ENCODE results near the gene PSMD3. TPM values are rescaled to one million over a fixed set of nuclear protein-coding genes. Genes with fewer than 3 reads are reported as not detected.

The PSMD3 gene
- total and polyA plus RNA-seq, 9 of the 15 experiments (the other 6 are each of a cell fraction or from before 2014, with no cell fraction given), result 2.0 to 251 (median 135) TPM

- Histone ChIP-seq H3K9ac (ENCODE audit: insufficient read depth in 1 of 2, low read depth in 2 of 2, low read length in 2 of 2) (no peak overlapping the region), H3K9me3 (replicated peaks; ENCODE audit: control insufficient read depth, insufficient read depth, low read depth, low read length) (no peaks in the 10 kb centered on the region), H2AFZ (ENCODE audit: low read depth, low read length) (no peak overlapping the region), H3K36me3 (ENCODE audit: control insufficient read depth, insufficient read depth, low read length) (peaks cover 63% of the 10 kb centered on the region), H3K79me2 (ENCODE audit: control insufficient read depth, insufficient read depth, low read length) (no peaks in the 10 kb centered on the region), H4K20me1 (replicated peaks; ENCODE audit: control insufficient read depth, insufficient read depth, low read length) (no peaks in the 10 kb centered on the region), H3K9me1 (ENCODE audit: control insufficient read depth, insufficient read depth, low read length) (no peaks in the 10 kb centered on the region), H3K4me1 (replicated peaks in 1 of 2; ENCODE audit: control insufficient read depth in 2 of 2, insufficient read depth in 2 of 2, low read length in 2 of 2) (peaks cover 0 to 46% of the 10 kb centered on the region in 2 experiments; a peak in 3 of 5 replicates), H3K27me3 (ENCODE audit: control insufficient read depth in 2 of 2, insufficient read depth in 2 of 2, low read length in 2 of 2) (no peaks in the 10 kb centered on the region), H3K27ac (ENCODE audit: extremely low read depth, low read depth, low read length) (no peak overlapping the region), H3K4me2 (ENCODE audit: insufficient read depth, low read length) (no peak overlapping the region), H3K4me3 (no peak overlapping the region)
- FAIRE-seq (no peak), DNase-seq (ENCODE audit: extremely low read depth in 1 of 4, low spot score in 3 of 4) (no peak), ATAC-seq (no peak)
- BruUV-seq (replicated peaks), result no TSS peak
- intact Hi-C loops (cut with micrococcal nuclease) (no loop called here), in situ Hi-C loops (cut with MboI) (loop anchor here (25.0 kb wide), 1 partner anchor 267 kb away; the partner anchor contains the start of gene CDC6)
- CTCF ChIA-PET (ENCODE audit: low intra/inter-chr PET ratio), result no interaction called here
- 94% methylated on average over 9 of the region's 13 CpGs for WGBS (ENCODE audit: insufficient coverage, low coverage, missing lambda C conversion rate)
- POLR2A ChIA-PET, result interaction anchor here (0.6 to 1.6 kb wide), 2 partner anchors 9 to 19 kb away, joined by 3 to 6 read pairs; no protein-coding TSS in a partner anchor
- TF ChIP-seq TAF15 (IDR thresholded peaks at IDR 0.05; ENCODE audit: low read depth, low read length), result no peak
- no peak for TF ChIP-seq CC2D1A (IDR thresholded peaks at IDR 0.05)
- TF ChIP-seq NBN (IDR thresholded peaks at IDR 0.05; ENCODE audit: low read depth), result no peak
- no peak for TF ChIP-seq DIDO1 (tag; IDR thresholded peaks at IDR 0.05; ENCODE audit: low read depth)
- no peak for TF ChIP-seq ZFP91 (CRISPR knock-in tag; IDR thresholded peaks at IDR 0.05)
- TF ChIP-seq HOXB6 (CRISPR knock-in tag; IDR thresholded peaks at IDR 0.05; ENCODE audit: borderline replicate concordance), result no peak
- TF ChIP-seq ID3 (CRISPR knock-in tag; IDR thresholded peaks at IDR 0.05), result no peak
- no peak for TF ChIP-seq ID3 (tag; IDR thresholded peaks at IDR 0.05)
- no peak for TF ChIP-seq PCBP2 (IDR thresholded peaks at IDR 0.05; ENCODE audit: low read depth, low read length, poor library complexity, severe bottlenecking)
Observed at GRCh38 chr17:40020146-40020545, 39.5 kb downstream of the PSMD3 start.

Data from K562 (cell line).